GM18508 (cell line): ENCODE results near the gene RPL37A.

ENCODE experiments used
- ATAC-seq: cut with Tn5 transposase; IDR thresholded peaks from one replicate; pipeline ENCODE4 v1.9.1; 2021; ENCODE audit warnings: moderate number of reproducible peaks; ENCODE audit not compliant: insufficient read depth, unreplicated experiment

The RPL37A gene

GRCh38 chr2:216498379-216499352 is at the start of gene RPL37A:
Gene RPL37A (plus strand): TSS chr2:216498844. CDS start chr2:216498875, 31 bp downstream.
- peak; percentile 80 for ATAC-seq

GRCh38 chr2:216450346-216450745 is 48.3 kb upstream of the RPL37A start:
- no peak for ATAC-seq

GRCh38 chr2:216450784-216451183 is 47.9 kb upstream of the RPL37A start:
- no peak for ATAC-seq

- no peak for ATAC-seq
Observed at GRCh38 chr2:216453955-216454614, 44.6 kb upstream of the RPL37A start.

GRCh38 chr2:216463148-216463547 is 35.5 kb upstream of the RPL37A start:
- no peak for ATAC-seq

- no peak for ATAC-seq
Observed at GRCh38 chr2:216464104-216464720, 34.4 kb upstream of the RPL37A start.

GRCh38 chr2:216465579-216466195 is 33.0 kb upstream of the RPL37A start:
- no peak for ATAC-seq

- no peak for ATAC-seq
Observed at GRCh38 chr2:216467845-216468244, 30.8 kb upstream of the RPL37A start.

GRCh38 chr2:216469661-216470060 is 29.0 kb upstream of the RPL37A start:
- no peak for ATAC-seq

- ATAC-seq: no peak
Observed at GRCh38 chr2:216473187-216473586, 25.5 kb upstream of the RPL37A start.

GRCh38 chr2:216474925-216475670 is 23.5 kb upstream of the RPL37A start:
- peak; percentile 74 for ATAC-seq

- no peak for ATAC-seq
Observed at GRCh38 chr2:216475767-216476166, 22.9 kb upstream of the RPL37A start.

GRCh38 chr2:216477283-216478035 is 21.2 kb upstream of the RPL37A start:
- no peak for ATAC-seq

GRCh38 chr2:216478151-216478550 is 20.5 kb upstream of the RPL37A start:
- ATAC-seq: no peak

GRCh38 chr2:216478791-216479190 is 19.9 kb upstream of the RPL37A start:
- ATAC-seq: no peak

- no peak for ATAC-seq
Observed at GRCh38 chr2:216480221-216480620, 18.4 kb upstream of the RPL37A start.

- no peak for ATAC-seq
Observed at GRCh38 chr2:216482640-216483039, 16.0 kb upstream of the RPL37A start.

GRCh38 chr2:216485237-216485636 is 13.4 kb upstream of the RPL37A start:
- no peak for ATAC-seq

- no peak for ATAC-seq
Observed at GRCh38 chr2:216485745-216486144, 12.9 kb upstream of the RPL37A start.
